Measurements from ENCODE around the gene CTIF.

Gene CTIF

DNA sequence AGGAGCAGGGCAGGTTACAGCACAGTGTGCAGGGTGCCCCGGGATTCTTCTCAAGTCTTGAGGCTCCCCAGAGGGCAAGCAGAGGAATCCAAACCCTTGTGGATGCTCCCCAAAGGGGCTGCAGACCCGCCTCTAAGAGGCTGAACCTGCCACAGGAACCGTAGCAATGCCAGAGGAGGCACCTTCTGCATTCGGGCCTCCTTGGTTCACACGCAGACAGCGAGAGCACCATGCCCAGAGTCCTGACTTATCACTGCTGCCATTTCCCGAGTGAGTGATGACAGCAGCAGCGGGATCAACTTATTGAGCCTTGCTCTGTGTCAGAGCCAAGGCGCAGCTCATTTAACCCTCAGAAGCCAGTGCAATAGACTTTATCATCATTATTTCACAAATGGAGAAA, 203.5 kb downstream of the CTIF start:
- no peak for DNase-seq (ENCODE audit: low read depth in 1 of 2, low spot score in 1 of 2)

- DNase-seq (ENCODE audit: low read depth in 1 of 2, low spot score in 1 of 2), result no peak
Observed at GRCh38 chr18:48742706-48743475, 204.1 kb downstream of the CTIF start.

DNA sequence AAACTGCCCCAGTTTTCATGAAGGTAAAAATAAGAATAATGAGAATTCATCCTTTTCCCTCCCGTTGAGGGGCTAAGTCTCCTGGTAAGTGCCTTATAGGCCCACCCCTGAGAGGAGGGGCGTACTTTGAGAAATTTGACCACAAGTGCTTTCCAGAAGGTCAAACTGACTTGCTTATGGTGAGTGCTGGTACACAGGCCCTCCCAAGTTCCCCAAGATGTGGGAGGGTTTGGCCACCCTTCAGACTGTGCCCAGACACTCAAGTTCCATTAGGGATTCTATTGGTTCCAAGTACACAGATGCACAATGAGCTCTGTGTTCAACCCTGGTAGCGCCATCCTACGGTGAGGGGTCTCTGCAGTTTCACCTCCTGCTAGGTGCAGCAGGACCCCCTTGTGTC, 205.1 kb downstream of the CTIF start:
- DNase-seq (ENCODE audit: low read depth in 1 of 2, low spot score in 1 of 2), result no peak

DNA sequence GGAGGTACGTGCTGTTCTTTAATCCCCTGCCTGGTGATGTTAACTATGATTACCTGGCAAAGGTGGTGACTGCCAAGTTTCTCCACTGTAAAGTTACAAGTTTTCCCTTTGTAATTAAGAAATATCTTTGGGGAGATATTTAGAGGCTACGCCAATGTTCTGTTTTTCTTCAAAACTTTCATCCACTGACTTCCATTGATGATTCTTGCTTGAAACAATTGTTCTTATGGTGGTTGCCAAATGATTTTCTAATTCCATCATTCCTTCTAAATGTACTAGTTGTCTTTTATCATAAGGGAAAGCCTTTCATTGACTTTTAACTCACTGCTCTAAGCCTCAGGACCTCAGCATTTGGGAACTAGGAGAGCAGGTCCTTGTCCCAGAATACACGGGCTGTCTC, 206.5 kb downstream of the CTIF start:
- DNase-seq (ENCODE audit: low read depth in 1 of 2, low spot score in 1 of 2), result no peak

DNA sequence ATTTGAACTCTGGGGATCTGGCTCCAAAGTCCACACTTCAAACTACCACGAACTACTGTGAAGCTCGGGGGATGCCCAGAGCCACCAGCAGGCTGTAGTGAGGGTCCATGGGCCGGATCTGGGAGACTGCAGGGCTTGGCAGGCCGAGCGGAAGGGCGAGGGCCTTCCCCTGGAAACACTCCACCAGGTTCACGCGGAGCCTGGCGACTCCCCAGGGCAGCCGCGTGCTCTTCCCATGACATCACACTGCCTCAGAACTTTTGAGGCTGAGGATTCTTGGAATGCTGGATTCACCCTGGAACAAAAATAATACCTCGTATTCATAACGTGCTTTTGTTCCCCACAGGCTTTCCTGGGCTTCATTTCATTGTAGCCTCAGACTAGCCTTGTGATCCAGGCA, 210.9 kb downstream of the CTIF start:
- DNase-seq (ENCODE audit: low read depth in 1 of 2, low spot score in 1 of 2), result no peak

GRCh38 chr18:48750485-48751175, 211.8 kb downstream of the CTIF start:
- DNase-seq (ENCODE audit: low read depth in 1 of 2, low spot score in 1 of 2), result no peak

GRCh38 chr18:48751727-48752468, 213.1 kb downstream of the CTIF start:
- DNase-seq (ENCODE audit: low read depth in 1 of 2, low spot score in 1 of 2), result no peak

DNA sequence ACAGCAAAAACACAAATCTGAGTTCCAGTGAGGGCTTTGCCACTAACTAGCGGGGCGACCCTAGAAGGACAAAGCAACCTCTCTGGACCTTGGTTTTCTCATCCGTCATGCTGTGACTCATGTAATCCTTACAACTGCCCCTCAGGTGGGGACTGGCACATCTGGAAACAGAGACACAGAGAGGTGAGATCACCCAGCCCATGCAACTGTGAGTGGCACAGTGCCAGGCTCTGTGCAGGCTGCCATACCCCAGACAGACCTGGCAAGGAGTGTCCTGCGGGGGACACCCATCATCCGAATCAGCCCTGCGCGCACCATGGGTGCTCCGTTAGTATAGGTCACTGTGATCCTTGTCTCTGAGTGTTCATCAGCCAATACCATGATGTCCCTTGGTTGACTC, 213.6 kb downstream of the CTIF start:
- no peak for DNase-seq (ENCODE audit: low read depth in 1 of 2, low spot score in 1 of 2)

DNA sequence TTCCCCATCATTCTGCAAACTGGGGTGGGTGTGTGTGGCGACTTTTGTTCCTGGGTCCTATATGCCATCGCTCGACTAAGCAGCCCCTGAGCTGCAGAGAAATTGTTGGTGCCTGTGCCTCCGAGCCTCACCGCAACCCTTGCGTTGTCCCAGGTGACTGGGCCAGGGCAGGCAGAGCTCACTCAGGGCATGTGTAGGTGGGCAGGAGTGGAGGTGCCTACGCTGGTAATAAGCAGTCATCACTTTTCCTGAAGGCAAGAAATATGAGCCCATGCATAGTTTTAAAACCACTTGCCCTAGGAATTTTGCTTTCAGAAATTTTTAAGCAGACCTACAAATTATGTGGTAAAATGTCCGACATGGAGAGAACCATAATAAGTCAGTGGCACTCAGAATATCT, 214.1 kb downstream of the CTIF start:
- DNase-seq (ENCODE audit: low read depth in 1 of 2, low spot score in 1 of 2), result no peak

- no peak for DNase-seq (ENCODE audit: low read depth in 1 of 2, low spot score in 1 of 2)
Observed at GRCh38 chr18:48753691-48754090, 214.9 kb downstream of the CTIF start.

DNA sequence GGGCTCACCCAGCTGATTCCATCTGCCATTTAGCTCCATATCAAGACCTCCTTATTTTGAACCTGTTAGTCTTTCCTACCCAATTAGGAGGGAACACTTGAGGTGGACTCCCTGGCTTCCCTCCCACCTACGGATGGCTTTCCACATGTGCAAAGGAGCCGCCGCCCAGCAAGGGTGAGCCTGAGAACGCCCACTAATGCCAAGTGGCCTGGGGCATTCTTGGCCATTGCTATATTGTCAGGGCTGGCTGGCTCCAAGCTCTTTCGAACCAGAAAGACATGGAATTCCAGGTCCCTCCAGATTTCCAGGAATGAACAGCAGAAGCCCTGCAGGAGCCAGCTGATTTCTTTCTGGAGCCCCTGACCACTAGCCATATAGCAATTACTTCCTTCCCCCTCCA, 215.7 kb downstream of the CTIF start:
- no peak for DNase-seq (ENCODE audit: low read depth in 1 of 2, low spot score in 1 of 2)

GRCh38 chr18:48754993-48755473, 216.2 kb downstream of the CTIF start:
- no peak for DNase-seq (ENCODE audit: low read depth in 1 of 2, low spot score in 1 of 2)

- no peak for DNase-seq (ENCODE audit: low read depth in 1 of 2, low spot score in 1 of 2)
Observed at GRCh38 chr18:48756511-48757226, 217.8 kb downstream of the CTIF start.

DNA sequence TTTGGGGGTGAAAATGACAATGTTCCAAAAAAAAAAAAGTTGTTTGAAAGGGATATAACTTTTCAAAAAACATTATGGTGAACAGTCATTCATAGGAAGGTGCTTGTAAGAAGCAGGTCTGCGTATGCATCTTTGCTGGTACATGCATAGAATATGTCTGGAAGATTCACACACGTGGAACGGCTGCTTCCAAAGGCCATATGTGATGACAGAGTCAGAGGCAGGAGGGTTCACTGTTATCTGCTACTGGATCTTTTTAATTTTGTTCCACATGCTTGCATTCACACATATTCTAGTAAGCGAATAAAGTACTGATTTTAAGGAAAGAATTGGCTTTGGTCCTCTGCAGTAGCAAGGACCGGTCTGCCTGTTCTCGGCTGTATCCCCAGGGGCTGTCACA, 218.5 kb downstream of the CTIF start:
- DNase-seq (ENCODE audit: low read depth in 1 of 2, low spot score in 1 of 2), result no peak

DNA sequence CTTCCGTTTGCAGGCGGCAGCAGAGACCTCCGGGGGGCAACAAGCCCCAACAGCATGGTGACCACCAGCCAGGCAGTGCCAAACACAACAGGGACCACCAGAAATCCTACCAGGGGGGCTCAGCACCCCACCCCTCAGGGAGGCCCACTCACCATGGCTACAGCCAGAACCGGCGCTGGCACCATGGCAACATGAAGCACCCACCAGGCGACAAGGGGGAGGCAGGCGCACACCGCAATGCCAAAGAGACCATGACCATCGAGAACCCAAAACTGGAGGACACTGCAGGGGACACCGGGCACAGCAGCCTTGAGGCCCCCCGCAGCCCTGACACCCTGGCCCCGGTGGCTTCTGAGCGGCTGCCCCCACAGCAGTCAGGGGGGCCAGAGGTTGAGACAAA, 219.1 kb downstream of the CTIF start:
- no peak for DNase-seq (ENCODE audit: low read depth in 1 of 2, low spot score in 1 of 2)

DNA sequence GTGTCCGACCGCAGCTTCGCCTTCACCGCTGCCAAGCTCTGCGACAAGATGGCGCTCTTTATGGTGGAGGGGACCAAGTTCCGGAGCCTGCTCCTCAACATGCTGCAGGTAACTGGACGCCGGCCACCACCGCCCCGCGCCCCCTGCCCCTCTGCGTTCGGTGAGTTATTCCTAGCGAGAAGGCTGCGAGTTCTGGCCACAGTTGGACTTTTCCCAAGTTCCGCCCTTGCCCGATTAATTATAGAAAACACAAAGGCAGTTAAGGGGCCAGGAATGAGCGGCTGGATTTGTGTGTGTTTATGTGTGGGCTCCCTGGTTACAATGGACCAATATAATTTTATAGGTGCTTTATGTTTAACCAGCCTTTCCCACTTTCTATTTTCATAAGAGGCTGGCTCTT, 222.8 kb downstream of the CTIF start:
- no peak for DNase-seq (ENCODE audit: low read depth in 1 of 2, low spot score in 1 of 2)

DNA sequence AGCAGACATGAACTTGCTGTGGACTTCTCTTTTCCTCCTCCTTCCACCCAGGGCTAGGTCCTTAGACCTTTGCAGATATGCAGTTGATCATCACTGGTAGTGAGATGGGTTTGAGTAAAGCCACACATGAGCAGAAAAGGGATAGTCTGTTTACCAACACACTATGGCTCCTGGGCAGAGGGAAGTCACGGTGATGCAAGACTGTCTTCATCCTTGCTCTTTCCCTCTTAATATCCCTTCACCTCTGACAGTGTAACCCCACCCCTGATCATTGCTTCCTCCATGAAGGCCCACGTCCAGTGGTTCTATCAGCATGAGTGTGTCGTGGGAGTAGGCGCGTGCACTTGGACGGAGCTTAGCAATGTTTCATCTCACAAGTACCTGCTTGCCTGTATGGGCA, 223.2 kb downstream of the CTIF start:
- no peak for DNase-seq (ENCODE audit: low read depth in 1 of 2, low spot score in 1 of 2)

- no peak for DNase-seq (ENCODE audit: low read depth in 1 of 2, low spot score in 1 of 2)
Observed at GRCh38 chr18:48762836-48763718, 224.2 kb downstream of the CTIF start.

DNA sequence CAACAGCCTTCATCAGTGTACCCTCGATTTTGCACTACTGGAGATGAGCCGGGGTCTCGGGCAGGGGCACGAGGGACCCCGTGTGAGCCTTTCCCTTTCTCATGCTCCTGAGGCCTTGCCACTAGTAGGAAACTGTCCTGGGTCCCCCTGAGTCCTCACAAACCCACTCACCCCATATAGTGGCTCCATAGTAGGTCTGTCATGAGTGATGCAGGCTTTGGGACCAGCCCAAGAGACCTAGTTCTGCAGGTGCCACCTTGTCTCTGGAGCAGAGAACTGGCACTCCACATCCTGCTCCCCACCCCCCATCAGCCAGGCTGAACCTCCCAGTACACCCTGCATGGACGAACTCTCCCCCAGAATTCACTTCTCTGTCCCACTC, 224.9 kb downstream of the CTIF start:
- no peak for DNase-seq (ENCODE audit: low read depth in 1 of 2, low spot score in 1 of 2)

DNA sequence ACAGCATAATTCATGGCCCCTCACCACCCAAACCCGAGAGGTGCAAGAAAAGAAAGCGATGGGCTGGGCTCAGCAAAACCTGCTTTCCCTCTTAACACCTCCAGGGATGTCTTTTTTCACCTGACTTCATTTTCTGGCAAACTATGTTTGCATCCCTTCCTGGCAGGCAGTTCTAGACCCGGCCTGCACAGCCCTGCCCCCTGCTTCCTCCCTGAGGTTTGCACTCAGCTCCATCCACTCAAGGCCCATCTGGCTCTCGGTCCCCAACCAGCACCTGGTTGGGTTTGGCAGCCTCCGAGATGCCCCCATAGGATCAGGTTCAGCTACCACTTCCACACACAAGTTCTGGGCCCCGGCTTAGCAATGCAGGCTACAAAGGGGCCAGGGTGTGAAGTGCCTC, 226.2 kb downstream of the CTIF start:
- no peak for DNase-seq (ENCODE audit: low read depth in 1 of 2, low spot score in 1 of 2)
